GM12892 (cell line): ENCODE data around the gene EXOC7.

Experiments
- POLR2A ChIP-seq: IDR thresholded peaks from 2 replicates; pipeline ENCODE4 v1.6.1; 2011; ENCODE audit warnings: low read depth, low read length, control low read depth
- POLR2AphosphoS5 ChIP-seq: IDR thresholded peaks from 2 replicates; pipeline ENCODE4 v1.6.1; 2011; ENCODE audit warnings: low read depth, low read length, control low read depth
- TAF1 ChIP-seq: IDR thresholded peaks from 2 replicates; pipeline ENCODE4 v1.6.1; 2011; ENCODE audit warnings: low read depth, mild to moderate bottlenecking, control low read depth, low read length, borderline replicate concordance

DNA sequence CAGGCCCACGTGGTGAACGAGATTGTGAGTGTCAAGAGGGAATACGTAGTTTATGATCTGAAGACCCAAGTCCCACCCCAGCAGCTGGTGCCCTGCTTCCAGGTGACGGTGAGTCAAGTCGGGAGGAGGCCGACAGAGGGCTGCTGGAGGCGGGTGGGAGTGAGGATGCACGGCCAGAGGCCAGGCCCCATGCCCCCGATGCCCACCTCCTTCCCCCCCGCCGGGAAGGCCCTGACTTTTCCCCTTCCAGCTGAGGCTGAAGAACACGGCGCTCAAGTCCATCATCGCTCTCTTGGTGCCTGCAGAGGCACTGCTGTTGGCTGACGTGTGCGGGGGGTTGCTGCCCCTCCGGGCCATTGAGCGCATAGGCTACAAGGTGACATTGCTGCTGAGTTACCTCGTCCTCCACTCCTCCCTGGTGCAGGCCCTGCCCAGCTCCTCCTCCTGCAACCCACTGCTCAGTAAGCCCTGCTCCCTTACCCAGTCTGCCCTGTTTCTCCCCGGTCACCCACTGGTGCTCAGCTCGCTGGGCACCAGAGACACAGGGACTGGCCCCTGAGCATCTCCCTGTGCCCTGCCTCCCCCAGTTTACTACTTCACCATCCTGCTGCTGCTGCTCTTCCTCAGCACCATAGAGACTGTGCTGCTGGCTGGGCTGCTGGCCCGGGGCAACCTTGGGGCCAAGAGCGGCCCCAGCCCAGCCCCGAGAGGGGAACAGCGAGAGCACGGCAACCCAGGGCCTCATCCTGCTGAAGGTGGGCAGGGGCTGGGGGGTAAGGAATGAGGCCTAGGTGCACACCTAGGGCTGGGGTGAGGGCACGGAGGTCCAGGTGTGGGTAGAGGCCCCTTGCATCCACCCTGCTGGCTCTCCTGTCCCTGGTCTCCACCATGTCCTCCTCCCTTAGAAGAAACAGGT, 22.0 kb downstream of the EXOC7 start:
- TF ChIP-seq POLR2A (no peak), TAF1 (no peak), POLR2AphosphoS5 (no peak)
